HG03280 (cell line): ENCODE measurements around the gene FARP2.

Experiments used
- ATAC-seq: cut with Tn5 transposase; IDR thresholded peaks from one replicate; pipeline ENCODE4 v1.9.1; 2021; ENCODE audit warnings: mild to moderate bottlenecking, moderate library complexity; ENCODE audit not compliant: unreplicated experiment

The FARP2 gene

GRCh38 chr2:241479026-241479898 is 123.2 kb downstream of the FARP2 start:
- ATAC-seq: no peak

GRCh38 chr2:241481687-241482086 is 125.6 kb downstream of the FARP2 start:
- no peak for ATAC-seq

- no peak for ATAC-seq
Measured at GRCh38 chr2:241482126-241482955, 126.3 kb downstream of the FARP2 start.

GRCh38 chr2:241483305-241483704 is 127.2 kb downstream of the FARP2 start:
- no peak for ATAC-seq

- ATAC-seq: no peak
Measured at GRCh38 chr2:241485172-241485911, 129.3 kb downstream of the FARP2 start.

GRCh38 chr2:241489088-241489487 is 133.0 kb downstream of the FARP2 start:
- no peak for ATAC-seq

GRCh38 chr2:241489733-241490680 is 133.9 kb downstream of the FARP2 start:
- no peak for ATAC-seq

GRCh38 chr2:241490825-241491506 is 134.9 kb downstream of the FARP2 start:
- ATAC-seq: no peak

GRCh38 chr2:241491549-241492173 is 135.6 kb downstream of the FARP2 start:
- ATAC-seq: no peak

GRCh38 chr2:241492174-241492565 is 136.1 kb downstream of the FARP2 start:
- no peak for ATAC-seq

- no peak for ATAC-seq
Measured at GRCh38 chr2:241493092-241493491, 137.0 kb downstream of the FARP2 start.

- ATAC-seq: no peak
Measured at GRCh38 chr2:241494311-241494908, 138.3 kb downstream of the FARP2 start.

- no peak for ATAC-seq
Measured at GRCh38 chr2:241495172-241496002, 139.3 kb downstream of the FARP2 start.

GRCh38 chr2:241496003-241496707 is 140.1 kb downstream of the FARP2 start:
- no peak for ATAC-seq

GRCh38 chr2:241496904-241497877 is 141.1 kb downstream of the FARP2 start:
- ATAC-seq: no peak
